Stimulated activated naive B cell treated with anti-CD40 and anti-IgM and Interleukin-4, amounts not matched to agents 10 μg/mL and 1 μg/mL and 100 μg/mL, for 72 hours (primary cell): ENCODE results near the gene GYPB.
"Not testable (repeated sequence)": the region's sequence is repeated elsewhere in the genome, so short reads cannot be mapped to it uniquely, and the experiment has no call there.

Source experiments
- ATAC-seq, 2 donors: fragments of 150-1000 bp; cut with Tn5 transposase; replicated peaks; 2 replicates each; pipeline ENCODE4 v1.10.0; 2021; ENCODE audit warnings: moderate library complexity in 1 of 2
- DNase-seq: peaks from one replicate; pipeline ENCODE4 v3.0.0; 2021
- H3K27ac Mint-ChIP-seq: one replicate; pipeline ENCODE4 v1.8.0; 2022; ENCODE audit warnings: mild to moderate bottlenecking, mixed read lengths
- H3K27me3 Mint-ChIP-seq, 2 donors: one replicate each; pipeline ENCODE4 v1.8.0; 2022; ENCODE audit warnings: mixed read lengths in 2 of 2
- H3K36me3 Mint-ChIP-seq, 2 donors: one replicate each; pipeline ENCODE4 v1.8.0; 2022; ENCODE audit warnings: mixed read lengths in 2 of 2, mild to moderate bottlenecking in 1 of 2
- H3K4me1 Mint-ChIP-seq, 2 donors: one replicate each; pipeline ENCODE4 v1.8.0; 2022; ENCODE audit warnings: mixed read lengths in 2 of 2, mild to moderate bottlenecking in 1 of 2
- H3K4me3 Mint-ChIP-seq, 2 donors: one replicate each; pipeline ENCODE4 v1.8.0; 2022; ENCODE audit warnings: mild to moderate bottlenecking in 2 of 2, mixed read lengths in 2 of 2, moderate library complexity in 1 of 2
- H3K9me3 Mint-ChIP-seq, 2 donors: one replicate each; pipeline ENCODE4 v1.8.0; 2022; ENCODE audit warnings: mixed read lengths in 2 of 2, mild to moderate bottlenecking in 1 of 2

GYPB gene

DNA sequence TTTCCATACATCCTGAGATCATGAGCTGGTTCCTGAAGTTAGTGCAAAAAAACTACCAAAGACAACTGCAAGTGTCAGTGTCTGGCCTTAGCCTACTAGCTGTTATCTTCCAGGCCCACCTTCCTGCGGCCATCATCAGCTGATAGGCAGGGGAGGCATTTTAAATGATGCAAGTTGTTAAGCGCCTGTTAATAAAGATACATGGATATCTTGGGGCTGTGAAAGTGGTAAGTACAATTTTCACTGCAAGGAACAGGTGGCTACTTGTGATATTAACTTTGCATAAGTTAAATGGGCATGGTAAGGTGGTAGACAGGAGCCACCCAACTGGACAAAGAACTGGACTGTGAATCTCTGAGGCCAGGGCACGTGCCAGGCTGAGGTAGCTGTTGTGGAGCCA lies at the start of gene GYPB:
Gene GYPB (minus strand): TSS at position 104 of the 400 bp plus-strand sequence. CDS start 93 bp downstream, at position 11.
- H3K36me3 Mint-ChIP-seq, H3K27ac Mint-ChIP-seq, H3K27me3 Mint-ChIP-seq, H3K9me3 Mint-ChIP-seq, H3K4me1 Mint-ChIP-seq, DNase-seq, H3K4me3 Mint-ChIP-seq, ATAC-seq: not testable (repeated sequence)

DNA sequence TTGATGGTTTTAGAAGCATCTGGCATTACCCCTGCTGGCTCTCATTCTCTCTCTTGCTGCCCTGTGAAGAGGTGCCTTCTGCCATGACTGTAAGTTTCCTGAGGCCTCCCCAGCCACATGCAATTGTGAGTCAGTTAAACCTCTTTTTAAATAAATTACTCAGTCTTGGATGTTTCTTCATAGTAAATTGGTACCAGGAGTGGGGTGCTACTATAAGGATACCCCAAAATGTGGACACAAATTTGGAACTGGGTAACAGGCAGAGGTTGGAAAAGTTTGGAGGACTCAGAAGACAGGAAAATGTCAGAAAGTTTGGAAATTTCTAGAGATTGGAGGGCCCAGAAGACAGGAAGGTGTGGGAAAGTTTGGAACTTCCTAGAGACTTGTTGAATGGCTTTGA lies 42.4 kb upstream of the GYPB start:
- peak overlapping the region; percentile 37 for H3K27ac Mint-ChIP-seq
- not testable (repeated sequence) for H3K36me3 Mint-ChIP-seq, H3K9me3 Mint-ChIP-seq, H3K4me1 Mint-ChIP-seq, H3K27me3 Mint-ChIP-seq, H3K4me3 Mint-ChIP-seq, DNase-seq, ATAC-seq

DNA sequence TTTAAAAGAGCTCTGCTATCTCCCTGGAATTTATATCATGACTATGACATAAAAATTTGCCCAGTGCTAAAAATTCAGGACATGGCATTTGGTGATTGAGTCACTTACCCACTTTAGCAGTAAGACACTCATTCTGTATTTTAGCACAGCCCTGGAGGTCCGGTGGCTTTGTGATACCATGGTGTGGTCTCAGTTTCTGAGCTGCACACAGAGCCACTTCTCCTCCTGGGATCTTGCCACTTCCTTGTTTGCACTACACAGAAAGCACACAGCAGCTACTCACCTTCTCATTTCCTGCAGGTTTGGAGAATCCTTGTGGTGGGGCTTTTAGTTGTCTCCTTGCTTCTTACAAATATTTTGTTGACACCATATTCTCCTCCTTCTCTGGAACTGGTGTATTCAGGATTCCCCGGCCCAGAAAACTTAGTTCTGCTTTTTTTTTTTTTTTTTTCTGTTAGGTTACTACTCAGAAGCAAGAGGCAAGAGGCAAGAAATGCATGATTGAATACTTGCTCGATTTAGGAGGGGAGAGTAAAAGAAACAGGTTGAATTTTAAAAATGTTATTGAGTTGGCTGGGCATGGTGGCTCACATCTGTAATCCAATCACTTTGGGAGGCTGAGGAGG lies 41.2 kb upstream of the GYPB start:
- DNase-seq, H3K4me1 Mint-ChIP-seq, H3K4me3 Mint-ChIP-seq, H3K27me3 Mint-ChIP-seq, H3K27ac Mint-ChIP-seq, H3K36me3 Mint-ChIP-seq, H3K9me3 Mint-ChIP-seq: not testable (repeated sequence)
- peak; percentile 64 to 84 for ATAC-seq

DNA sequence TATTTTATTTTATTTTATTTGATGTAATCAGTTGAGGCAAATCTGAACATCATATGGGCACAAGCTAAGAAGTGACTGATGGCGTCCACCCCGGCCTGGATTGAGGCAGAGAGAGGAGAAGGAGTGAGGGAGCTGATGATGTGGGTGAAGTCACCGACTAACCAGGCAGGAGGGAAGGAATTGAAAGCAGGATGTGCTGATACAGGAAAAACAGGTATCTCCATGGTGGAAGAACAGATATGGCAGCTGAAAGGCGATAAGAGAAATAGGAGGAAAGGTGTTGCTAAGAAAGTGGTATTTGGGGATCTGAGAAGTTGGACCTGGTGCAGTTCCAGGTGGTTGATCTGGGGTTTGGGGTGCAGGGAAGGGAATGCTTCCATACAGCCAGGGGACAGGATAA lies 37.6 kb upstream of the GYPB start:
- peaks cover 4 to 7% of the 10 kb centered on the region in 2 donors for H3K9me3 Mint-ChIP-seq

DNA sequence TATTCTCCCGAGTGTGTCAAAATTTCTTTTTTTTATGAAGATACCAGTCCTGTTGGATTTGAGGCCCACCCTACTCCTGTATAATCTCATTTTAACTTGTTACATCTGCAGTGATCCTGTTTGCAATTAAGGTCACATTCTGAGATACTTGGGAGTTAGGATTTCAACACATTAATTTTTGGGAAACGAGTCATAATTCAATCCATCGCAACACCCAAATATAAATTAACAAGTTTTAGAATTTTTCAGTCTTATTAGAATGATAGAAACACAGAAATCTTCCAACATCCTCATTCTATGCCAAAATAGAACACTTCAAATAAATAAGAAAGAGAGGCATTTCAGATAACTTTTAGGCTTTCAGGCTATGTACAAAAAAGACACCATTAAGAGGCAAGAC lies 36.2 kb upstream of the GYPB start:
- not testable (repeated sequence) for H3K36me3 Mint-ChIP-seq, H3K27ac Mint-ChIP-seq, H3K4me3 Mint-ChIP-seq, ATAC-seq, H3K9me3 Mint-ChIP-seq, H3K4me1 Mint-ChIP-seq, DNase-seq, H3K27me3 Mint-ChIP-seq

More for the DNA sequence above, 37.6 kb upstream of the GYPB start:
- ATAC-seq (no peak), DNase-seq (no peak)
- no peak overlapping the region for H3K27ac Mint-ChIP-seq
- peaks cover 0 to 5% of the 10 kb centered on the region in 2 donors for H3K4me1 Mint-ChIP-seq
- H3K4me3 Mint-ChIP-seq, result no peak overlapping the region
- H3K27me3 Mint-ChIP-seq, result peaks cover 0 to 8% of the 10 kb centered on the region in 2 donors
- H3K36me3 Mint-ChIP-seq, result peaks cover 3 to 4% of the 10 kb centered on the region in 2 donors

DNA sequence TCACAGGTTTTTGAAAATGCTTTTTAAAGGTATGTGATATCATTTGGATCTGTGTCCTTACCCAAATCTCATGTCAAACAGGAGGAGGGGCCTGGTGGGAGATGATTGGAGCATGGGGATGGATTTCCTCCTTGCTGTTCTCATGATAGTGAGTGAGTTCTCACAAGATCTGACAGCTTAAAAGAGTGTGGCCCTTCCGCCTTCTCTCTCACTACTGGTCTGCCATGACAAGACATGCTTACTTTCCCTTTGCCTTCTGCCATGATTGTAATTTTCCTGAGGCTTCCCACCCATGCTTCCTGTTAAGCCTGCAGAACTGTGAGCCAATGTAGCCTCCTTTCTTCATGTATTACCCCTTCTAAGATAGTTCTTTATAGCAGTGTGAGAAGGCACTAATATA lies 32.3 kb upstream of the GYPB start:
- not testable (repeated sequence) for DNase-seq, H3K36me3 Mint-ChIP-seq, H3K9me3 Mint-ChIP-seq, H3K27ac Mint-ChIP-seq, ATAC-seq, H3K4me1 Mint-ChIP-seq, H3K27me3 Mint-ChIP-seq, H3K4me3 Mint-ChIP-seq

DNA sequence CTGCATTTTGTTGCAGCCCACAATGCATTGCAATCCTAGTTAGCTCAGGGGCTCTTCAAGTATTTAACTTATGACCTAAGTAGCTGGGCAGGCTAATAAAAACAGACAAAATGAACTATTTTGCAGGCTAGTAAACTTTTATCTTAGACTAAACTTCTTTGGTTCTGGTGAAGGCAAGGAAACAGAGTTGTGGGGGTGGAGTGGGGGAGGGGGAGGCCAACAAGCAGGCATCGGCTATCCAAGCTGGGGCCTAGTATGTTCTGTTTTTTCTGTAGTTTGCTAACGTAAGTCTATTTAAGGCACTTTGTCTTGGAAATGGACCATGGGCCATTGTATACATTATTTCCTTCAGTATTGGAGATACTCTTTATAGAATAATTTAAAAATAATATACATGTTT lies 31.5 kb upstream of the GYPB start:
- not testable (repeated sequence) for H3K27me3 Mint-ChIP-seq, H3K27ac Mint-ChIP-seq, H3K36me3 Mint-ChIP-seq, H3K9me3 Mint-ChIP-seq, H3K4me3 Mint-ChIP-seq, H3K4me1 Mint-ChIP-seq, ATAC-seq, DNase-seq

DNA sequence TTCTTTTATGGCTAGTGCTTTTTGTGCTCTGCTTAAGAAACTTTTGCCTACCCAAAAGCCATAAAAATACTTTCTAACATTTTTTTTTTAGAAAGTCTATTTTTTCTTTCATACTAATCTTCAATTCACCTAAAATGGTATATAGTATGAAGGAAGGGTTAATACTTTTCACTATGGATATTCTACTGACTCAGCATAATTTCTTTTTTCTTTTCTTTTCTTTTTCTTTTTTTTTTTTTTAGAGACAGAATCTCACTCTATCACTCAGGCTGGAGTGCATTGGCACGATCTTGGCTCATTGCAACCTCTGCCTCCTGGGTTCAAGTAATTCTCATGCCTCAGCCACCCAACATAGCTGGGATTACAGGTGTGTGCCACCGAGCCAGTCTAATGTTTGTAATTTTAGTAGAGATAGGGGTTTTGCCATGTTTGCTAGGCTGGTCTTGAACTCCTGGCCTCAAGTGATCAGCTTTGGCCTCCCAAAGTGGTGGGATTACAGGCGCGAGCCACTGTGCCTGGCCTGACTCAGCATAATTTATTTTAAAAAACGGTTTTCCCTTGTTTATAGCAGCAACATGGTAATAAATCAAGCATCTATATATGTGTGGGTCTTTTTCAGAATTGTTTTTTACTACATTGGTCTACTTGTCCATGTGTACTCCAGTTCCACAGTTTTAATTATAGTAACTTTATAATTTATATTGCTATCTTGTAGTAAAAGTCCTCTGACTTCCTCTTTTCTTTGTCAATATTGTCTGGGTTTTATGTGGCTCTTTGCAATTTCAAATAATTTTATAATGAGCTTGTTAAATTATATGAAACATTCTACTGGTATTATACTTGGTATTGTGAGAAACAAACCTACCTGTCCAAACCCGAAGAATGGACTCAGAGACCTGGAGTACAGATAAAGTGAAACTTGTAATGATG lies 30.6 kb upstream of the GYPB start:
- DNase-seq, H3K4me3 Mint-ChIP-seq, ATAC-seq, H3K9me3 Mint-ChIP-seq, H3K27ac Mint-ChIP-seq, H3K4me1 Mint-ChIP-seq, H3K27me3 Mint-ChIP-seq, H3K36me3 Mint-ChIP-seq: not testable (repeated sequence)

DNA sequence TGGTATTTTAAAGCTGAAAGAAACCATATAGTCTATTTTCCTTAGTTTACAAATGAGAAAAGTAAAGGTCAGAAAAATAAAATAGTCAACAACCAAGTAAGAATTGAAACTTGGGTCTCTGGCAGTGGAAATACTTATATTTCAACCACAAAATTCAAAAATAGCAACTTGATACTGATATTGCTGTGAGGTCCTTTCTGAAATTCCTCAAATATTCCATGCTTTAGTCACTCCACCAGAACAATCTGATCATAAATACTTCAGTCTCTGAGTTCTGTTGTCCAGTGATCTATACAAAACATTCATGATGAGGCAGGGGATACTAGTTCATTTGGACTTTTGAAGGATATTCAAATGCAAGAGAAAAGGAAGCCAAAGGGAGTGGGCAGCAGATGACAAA lies 25.8 kb upstream of the GYPB start:
- H3K4me1 Mint-ChIP-seq, H3K27ac Mint-ChIP-seq, H3K27me3 Mint-ChIP-seq, ATAC-seq, H3K9me3 Mint-ChIP-seq, H3K4me3 Mint-ChIP-seq, DNase-seq, H3K36me3 Mint-ChIP-seq: not testable (repeated sequence)

DNA sequence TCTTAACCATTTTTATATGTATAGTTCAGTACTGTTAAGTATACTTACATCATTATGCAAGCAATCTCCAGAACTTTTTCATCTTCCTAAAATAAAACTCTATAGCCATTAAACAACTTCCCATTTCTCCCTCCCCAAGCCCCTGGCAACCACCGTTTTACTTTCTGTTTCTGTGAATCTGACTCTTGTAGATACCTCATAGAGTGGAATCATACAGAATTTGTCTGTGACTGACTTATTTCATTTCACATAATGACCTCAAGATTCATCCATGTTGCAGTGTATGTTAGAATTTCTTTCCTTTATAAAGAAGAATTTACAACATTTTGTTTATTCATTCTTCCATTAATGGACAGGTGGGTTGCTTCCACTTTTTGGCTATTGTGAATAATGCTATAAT lies 13.4 kb upstream of the GYPB start:
- H3K27ac Mint-ChIP-seq, H3K27me3 Mint-ChIP-seq, DNase-seq, H3K9me3 Mint-ChIP-seq, ATAC-seq, H3K36me3 Mint-ChIP-seq, H3K4me3 Mint-ChIP-seq: not testable (repeated sequence)
- H3K4me1 Mint-ChIP-seq, result peaks cover 8 to 14% of the 10 kb centered on the region in 2 donors

DNA sequence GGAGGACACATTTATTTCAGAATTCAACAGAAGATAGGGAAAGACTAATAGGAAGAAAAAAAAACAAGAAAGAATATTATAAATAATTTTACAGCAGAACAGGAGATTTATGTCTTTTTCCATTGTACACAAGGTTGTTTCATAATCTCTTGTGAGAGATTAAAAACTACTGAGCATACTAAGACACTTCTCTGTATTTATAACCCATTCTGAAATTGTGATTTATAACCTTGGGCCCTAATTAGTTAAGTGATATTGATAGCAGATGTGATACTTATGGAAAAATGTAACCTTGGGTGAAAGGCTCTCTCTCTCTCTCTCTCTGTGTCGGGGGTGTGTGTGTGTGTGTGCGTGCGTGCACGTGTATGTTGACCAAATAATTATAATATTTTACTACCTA lies 12.7 kb upstream of the GYPB start:
- not testable (repeated sequence) for H3K4me3 Mint-ChIP-seq, H3K36me3 Mint-ChIP-seq, H3K9me3 Mint-ChIP-seq, H3K27ac Mint-ChIP-seq, H3K27me3 Mint-ChIP-seq, DNase-seq, ATAC-seq
- peaks cover 8 to 14% of the 10 kb centered on the region in 2 donors for H3K4me1 Mint-ChIP-seq

DNA sequence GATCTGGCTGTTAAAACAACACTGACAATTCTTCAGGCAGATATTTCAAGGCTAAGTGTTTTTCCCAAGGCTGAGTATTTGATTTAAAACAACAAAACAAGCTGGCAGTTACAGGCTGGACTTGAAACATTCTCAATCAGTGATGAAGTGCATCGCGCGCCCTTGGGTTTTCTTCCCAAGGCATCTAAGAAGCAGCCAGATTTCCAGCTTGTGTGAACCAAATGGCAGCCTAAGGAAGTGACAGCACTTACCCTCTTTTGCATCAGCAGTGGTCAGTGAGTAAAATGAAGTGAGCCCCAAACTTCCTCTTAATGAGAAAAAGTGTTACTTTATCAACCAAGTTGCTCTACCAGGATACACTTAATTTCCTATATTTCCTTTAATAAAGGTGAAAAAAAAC lies 12.2 kb upstream of the GYPB start:
- peaks cover 8 to 14% of the 10 kb centered on the region in 2 donors for H3K4me1 Mint-ChIP-seq
- H3K27me3 Mint-ChIP-seq, H3K9me3 Mint-ChIP-seq, H3K4me3 Mint-ChIP-seq, H3K36me3 Mint-ChIP-seq, H3K27ac Mint-ChIP-seq, DNase-seq: not testable (repeated sequence)
- peak in 1 of 2 donors; percentile 50 for ATAC-seq

DNA sequence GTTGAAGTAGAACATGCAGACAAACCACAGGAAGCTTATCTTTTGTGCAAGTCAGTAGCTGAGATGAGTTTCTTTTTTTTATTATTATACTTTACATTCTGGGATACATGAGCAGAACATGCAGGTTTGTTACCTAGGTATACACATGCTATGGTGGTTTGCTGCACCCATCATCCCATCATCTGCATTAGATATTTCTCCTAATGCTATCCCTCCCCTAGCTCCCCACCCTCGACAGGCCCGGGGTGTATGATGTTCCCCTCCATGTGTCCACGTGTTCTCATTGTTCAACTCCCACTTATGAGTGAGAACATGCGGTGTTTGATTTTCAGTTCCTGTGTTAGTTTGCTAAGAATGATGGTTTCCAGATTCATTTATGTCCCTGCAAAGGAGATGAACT lies 11.5 kb upstream of the GYPB start:
- H3K4me1 Mint-ChIP-seq, result peaks cover 8 to 14% of the 10 kb centered on the region in 2 donors
- H3K9me3 Mint-ChIP-seq, H3K27me3 Mint-ChIP-seq, H3K4me3 Mint-ChIP-seq, H3K36me3 Mint-ChIP-seq, H3K27ac Mint-ChIP-seq, DNase-seq: not testable (repeated sequence)
- peak; percentile 33 to 46 for ATAC-seq

DNA sequence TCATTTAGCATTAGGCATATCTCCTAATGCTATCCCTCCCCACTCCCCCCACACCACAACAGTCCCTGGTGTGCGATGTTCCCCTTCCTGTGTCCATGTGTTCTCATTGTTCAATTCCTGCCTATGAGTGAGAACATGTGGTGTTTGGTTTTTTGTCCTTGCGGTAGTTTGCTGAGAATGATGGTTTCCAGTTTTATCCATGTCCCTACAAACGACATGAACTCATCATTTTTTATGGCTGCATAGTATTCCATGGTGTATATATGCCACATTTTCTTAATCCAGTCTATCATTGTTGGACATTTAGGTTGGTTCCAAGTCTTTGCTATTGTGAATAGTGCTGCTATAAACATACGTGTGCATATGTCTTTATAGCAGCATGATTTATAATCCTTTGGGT lies 7.5 kb upstream of the GYPB start:
- not testable (repeated sequence) for H3K27ac Mint-ChIP-seq, H3K4me3 Mint-ChIP-seq, DNase-seq, H3K36me3 Mint-ChIP-seq, H3K27me3 Mint-ChIP-seq, H3K9me3 Mint-ChIP-seq, ATAC-seq
- peaks cover 7 to 14% of the 10 kb centered on the region in 2 donors for H3K4me1 Mint-ChIP-seq
